Endothelial cell of umbilical vein (primary cell): ENCODE results near the gene CFAP97. TPM values are rescaled to one million over a fixed set of nuclear protein-coding genes. Genes with fewer than 3 reads are reported as not detected.

ENCODE experiments used
- BruUV-seq: library from RNA; stranded (reverse); fragments of 400-500 nt; replicated peaks from 2 replicates; lab custom pipeline; 2021; lab: Mats Ljungman, UMichigan
- CTCF ChIA-PET: fragments of 300-600, 350-600 bp; sonication (Branson Sonifier 250); formaldehyde crosslinking; loops from one replicate; lab custom pipeline; 2021; ENCODE audit warnings: antibody characterized with exemption, inconsistent platforms; lab: Charles Lee
- POLR2A ChIA-PET: fragments of 300-600, 350-600 bp; sonication (Branson Sonifier 250); formaldehyde crosslinking; loops from one replicate; lab custom pipeline; 2021; ENCODE audit warnings: antibody characterized with exemption, inconsistent platforms; lab: Charles Lee
- DNase-seq: peaks from one replicate; pipeline ENCODE4 v3.0.0-alpha.2; 2011; ENCODE audit warnings: low read depth, low spot score
- FAIRE-seq: peaks from 2 replicates; lab custom pipeline; 2011; peaks lifted over from hg19 to GRCh38; lab: Jason Lieb, UNC
- H2AFZ ChIP-seq: 2 replicates; pipeline ENCODE4 v1.6.0; 2012; ENCODE audit warnings: low read depth, low read length, control low read depth, inconsistent platforms
- H3K27ac ChIP-seq: 2 replicates; pipeline ENCODE4 v1.5.1; 2011; ENCODE audit warnings: low read depth, mild to moderate bottlenecking, control low read depth, low read length, moderate library complexity; ENCODE audit not compliant: insufficient read depth
- H3K27me3 ChIP-seq, 2 experiments: 2 replicates each; pipeline versions ENCODE4 v1.6.0 to v1.6.1; 2011; ENCODE audit warnings: low read length in 2 of 2, mixed read lengths in 1 of 2; ENCODE audit not compliant: control insufficient read depth in 2 of 2, insufficient read depth in 2 of 2
- H3K36me3 ChIP-seq, 2 experiments: 2 replicates in 1 of 2; 3 replicates in 1 of 2; pipeline ENCODE4 v1.5.1; 2011; ENCODE audit warnings: low read length in 2 of 2, mild to moderate bottlenecking in 1 of 2, moderate library complexity in 1 of 2; ENCODE audit not compliant: control insufficient read depth in 2 of 2, insufficient read depth in 2 of 2; ENCODE audit errors: extremely low read depth in 1 of 2
- H3K4me1 ChIP-seq: 3 replicates; pipeline ENCODE4 v1.5.1; 2011; ENCODE audit warnings: mild to moderate bottlenecking, low read length; ENCODE audit not compliant: control insufficient read depth, insufficient read depth; ENCODE audit errors: extremely low read depth
- H3K4me2 ChIP-seq: 2 replicates; pipeline ENCODE4 v1.6.1; 2011; ENCODE audit warnings: low read length, control low read depth, mixed read lengths; ENCODE audit not compliant: insufficient read depth
- H3K4me3 ChIP-seq, 3 experiments: fragments of 200-600 bp in 1 of 3; sonication (generic), shearing (Covaris generic) in 1 of 3; replicated peaks in 1 of 3; 2 replicates each; pipeline ENCODE4 v1.5.1; 2011 to 2016; ENCODE audit warnings: control low read depth in 3 of 3, low read length in 3 of 3, mild to moderate bottlenecking in 2 of 3, inconsistent platforms in 1 of 3, low read depth in 1 of 3, moderate library complexity in 1 of 3; ENCODE audit not compliant: insufficient read depth in 1 of 3
- H3K79me2 ChIP-seq: 2 replicates; pipeline ENCODE4 v1.6.0; 2012; ENCODE audit warnings: low read length, inconsistent platforms; ENCODE audit not compliant: control insufficient read depth, insufficient read depth
- H3K9ac ChIP-seq: replicated peaks from 2 replicates; pipeline ENCODE3; 2011; ENCODE audit warnings: low read length, control low read depth; ENCODE audit not compliant: insufficient read depth; ENCODE audit errors: extremely low read depth
- H3K9me1 ChIP-seq: replicated peaks from 3 replicates; pipeline ENCODE4 v1.6.0; 2011; ENCODE audit warnings: mild to moderate bottlenecking, low read length; ENCODE audit not compliant: control insufficient read depth, insufficient read depth; ENCODE audit errors: extremely low read depth
- H3K9me3 ChIP-seq: replicated peaks from 2 replicates; pipeline ENCODE4 v1.5.1; 2012; ENCODE audit warnings: low read length, inconsistent platforms; ENCODE audit not compliant: control insufficient read depth, insufficient read depth
- H4K20me1 ChIP-seq: replicated peaks from 2 replicates; pipeline ENCODE3; 2011; ENCODE audit warnings: mild to moderate bottlenecking, low read length; ENCODE audit not compliant: control insufficient read depth, insufficient read depth; ENCODE audit errors: extremely low read depth
- CTCF ChIP-seq, 2 donors: IDR thresholded peaks; 1 replicate in 1 of 2; 2 replicates in 1 of 2; pipeline ENCODE4 v1.5.1; 2011; ENCODE audit warnings: low read length in 2 of 2, mild to moderate bottlenecking in 2 of 2, moderate library complexity in 2 of 2, control low read depth in 1 of 2, inconsistent platforms in 1 of 2, low read depth in 1 of 2; ENCODE audit not compliant: insufficient read depth in 1 of 2; ENCODE audit errors: extremely low read depth in 1 of 2
- EZH2 ChIP-seq: IDR thresholded peaks from 2 replicates; pipeline ENCODE4 v1.6.1; 2012; ENCODE audit warnings: borderline replicate concordance, low read depth, mild to moderate bottlenecking, moderate library complexity, low read length, inconsistent platforms; ENCODE audit not compliant: severe bottlenecking
- FOS ChIP-seq: IDR thresholded peaks from 2 replicates; pipeline ENCODE4 v1.6.1; 2011; ENCODE audit warnings: mild to moderate bottlenecking, low read length, moderate library complexity, borderline replicate concordance; ENCODE audit not compliant: insufficient read depth
- GATA2 ChIP-seq: IDR thresholded peaks from 2 replicates; pipeline ENCODE4 v1.7.0; 2011; ENCODE audit warnings: low read depth, mild to moderate bottlenecking, moderate library complexity, mixed read lengths, low read length; ENCODE audit not compliant: insufficient read length, insufficient read depth
- JUN ChIP-seq: IDR thresholded peaks from 2 replicates; pipeline ENCODE4 v1.6.1; 2011; ENCODE audit warnings: borderline replicate concordance, low read depth; ENCODE audit not compliant: insufficient read length, insufficient read depth
- MAX ChIP-seq: IDR thresholded peaks from 2 replicates; pipeline ENCODE4 v1.6.1; 2011; ENCODE audit not compliant: insufficient read depth, insufficient read length
- MYC ChIP-seq: IDR thresholded peaks from one replicate; pipeline ENCODE4 v1.6.1; 2011; ENCODE audit warnings: mild to moderate bottlenecking, low read depth, low read length
- POLR2A ChIP-seq: IDR thresholded peaks from 2 replicates; pipeline ENCODE4 v1.6.1; 2012; ENCODE audit warnings: low read depth, mild to moderate bottlenecking, control low read depth, low read length
- POLR2AphosphoS5 ChIP-seq: IDR thresholded peaks from 2 replicates; pipeline ENCODE4 v1.6.1; 2012; ENCODE audit warnings: low read depth, mild to moderate bottlenecking, control low read depth, low read length, moderate library complexity; ENCODE audit not compliant: insufficient read depth
- dilution Hi-C: fragments of 300-500 bp; cut with MboI; formaldehyde crosslinking; loops from one replicate; pipeline ENCODE4 v1.15.0; 2019; ENCODE audit warnings: low sequenced_read_pairs; ENCODE audit not compliant: extremely low pct_ligation_motif_present
- intact Hi-C: fragments of 100-400 bp; cut with micrococcal nuclease; formaldehyde crosslinking; loops from one replicate; pipeline ENCODE4 v1.10.0; 2022
- polyA plus RNA-seq, 4 experiments: library from polyadenylated mRNA; depleted of rRNA in 3 of 4; stranded (reverse) in 3 of 4; unstranded in 1 of 4; fragments of >200 nt; gene quantifications; 2 replicates each; pipeline versions ENCODE4 v1.2.1 to v1.2.3, GENCODE V29; 2011 to 2012; ENCODE audit warnings: missing spikeins in 1 of 4
- total RNA-seq: library from RNA; stranded (reverse); gene quantifications from 2 replicates; pipeline ENCODE4 v1.2.3, GENCODE V29; 2021

Gene CFAP97
- total and polyA plus RNA-seq, 2 donors (not counting 3 experiments of a cell fraction or from before 2014, with no cell fraction given) = 5.3 to 22.4 TPM

DNA sequence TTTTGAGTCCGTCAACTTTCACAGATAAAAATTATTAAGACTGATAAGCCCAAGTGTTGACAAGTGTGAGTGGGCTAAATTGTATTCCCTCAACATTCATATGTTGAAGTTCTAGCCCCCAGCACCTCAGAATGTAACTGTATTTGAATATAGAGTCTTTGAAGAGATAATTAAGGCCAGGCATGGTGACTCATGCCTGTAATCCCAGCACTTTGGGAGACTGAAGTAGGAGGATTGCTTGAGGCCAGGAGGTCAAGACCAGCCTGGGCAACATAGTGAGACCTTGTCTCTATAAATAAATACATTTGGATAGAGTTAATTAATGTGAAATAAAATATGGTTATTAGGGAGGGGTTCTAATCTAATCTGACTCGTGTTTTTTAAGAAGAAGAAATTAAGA, 90.5 kb downstream of the CFAP97 start:
- Histone ChIP-seq H3K4me3 (no peak overlapping the region), H3K79me2 (no peaks in the 10 kb centered on the region), H3K4me1 (peaks cover 9% of the 10 kb centered on the region), H3K27ac (no peak overlapping the region), H2AFZ (no peak overlapping the region), H3K9me1 (no peaks in the 10 kb centered on the region), H3K9ac (no peak overlapping the region), H3K27me3 (no peaks in the 10 kb centered on the region), H3K36me3 (no peaks in the 10 kb centered on the region), H3K4me2 (no peak overlapping the region), H4K20me1 (no peaks in the 10 kb centered on the region), H3K9me3 (no peaks in the 10 kb centered on the region)
- dilution Hi-C loops = no loop called here
- intact Hi-C loops = loop anchor here (5.0 kb wide), 1 partner anchor 286 kb away; the partner anchor contains the start of gene ACSL1
- BruUV-seq = no TSS peak
- POLR2A ChIA-PET = no interaction called here
- TF ChIP-seq MAX (no peak), POLR2A (no peak), FOS (no peak), EZH2 (no peak), POLR2AphosphoS5 (no peak), GATA2 (no peak), JUN (no peak), CTCF (IDR thresholded peaks at IDR 0.05; ENCODE audit: extremely low read depth in 1 of 2, insufficient read depth in 1 of 2, low read depth in 1 of 2, low read length in 2 of 2) (no peak), MYC (no peak)
- CTCF ChIA-PET = interaction anchor here (0.9 to 1.6 kb wide), 4 partner anchors 9 to 74 kb away, joined by 3 to 15 read pairs (median 8); no protein-coding TSS in a partner anchor
- FAIRE-seq = no peak
- no peak for DNase-seq
